Suprapubic skin (tissue), 3 donors: ENCODE data around the gene PGM5.

Experiments used
- CTCF ChIP-seq, 2 donors: fragments of 200-600 bp in 1 of 2; fragments of 450-650 bp in 1 of 2; sonication (generic) in 1 of 2; IDR thresholded peaks; one replicate each; pipeline ENCODE4 v1.5.1; 2016 to 2019; ENCODE audit warnings: antibody characterized with exemption in 2 of 2, mild to moderate bottlenecking in 1 of 2, moderate library complexity in 1 of 2
- EP300 ChIP-seq: sonication (generic); formaldehyde crosslinking; IDR thresholded peaks from one replicate; pipeline ENCODE4 v1.6.1; 2017; ENCODE audit warnings: antibody characterized with exemption
- POLR2A ChIP-seq, 2 donors: fragments of 450-650 bp; IDR thresholded peaks; one replicate each; pipeline ENCODE4 v1.6.1; 2017; ENCODE audit warnings: antibody characterized with exemption in 2 of 2, mild to moderate bottlenecking in 2 of 2, moderate library complexity in 2 of 2

- TF ChIP-seq CTCF (IDR thresholded peaks at IDR 0.05) (no peak), POLR2A (IDR thresholded peaks at IDR 0.05) (no peak), EP300 (peak; percentile 64)
These were observed 181.8 kb downstream of the PGM5 start for GRCh38 chr9:68538200-68538599.
